ENCODE results near the gene SLC25A6.

SLC25A6 gene

DNA sequence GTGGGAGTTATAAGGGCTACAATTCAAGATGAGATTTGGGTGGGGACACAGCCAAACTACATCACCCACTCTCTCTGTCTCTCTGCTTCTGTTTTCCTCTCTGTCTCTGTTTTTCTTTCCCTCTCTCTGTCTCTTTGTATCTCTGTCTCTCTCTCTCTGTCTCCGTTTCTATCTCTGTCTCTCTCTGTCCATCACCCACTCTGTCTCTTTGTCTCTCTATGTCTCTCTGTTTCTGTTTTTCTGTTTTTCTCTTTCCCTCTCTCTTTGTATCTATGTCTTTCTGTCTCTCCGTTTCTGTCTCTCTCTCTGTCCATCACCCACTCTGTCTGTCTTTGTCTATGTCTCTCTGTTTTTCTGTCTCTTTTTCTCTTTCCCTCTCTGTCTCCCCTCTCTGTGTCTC lies 30.0 kb downstream of the SLC25A6 start:
- Histone ChIP-seq H3K18ac (ENCODE audit: low read length) (no peak overlapping the region), H3K79me1 (ENCODE audit: low read length) (no peaks in the 10 kb centered on the region), H4K91ac (ENCODE audit: low read depth, low read length) (no peak overlapping the region), H3K9ac (ENCODE audit: low read length) (no peak overlapping the region), H3K79me2 (ENCODE audit: control insufficient read depth, insufficient read depth, low read length, poor library complexity) (no peaks in the 10 kb centered on the region), H4K8ac (ENCODE audit: low read depth, low read length) (no peak overlapping the region), H2AK5ac (ENCODE audit: low read length) (no peak overlapping the region), H3K27ac (ENCODE audit: low read depth, low read length) (no peak overlapping the region), H3K4me3 (ENCODE audit: low read depth, low read length) (no peak overlapping the region), H3K14ac (ENCODE audit: low read length) (no peak overlapping the region), H2BK12ac (ENCODE audit: low read length) (no peak overlapping the region), H2BK120ac (ENCODE audit: insufficient read depth, low read length, poor library complexity) (no peak overlapping the region), H3K4me2 (ENCODE audit: low read length) (no peak overlapping the region), H3K36me3 (ENCODE audit: control insufficient read depth in 1 of 2, insufficient read depth in 2 of 2, low read length in 2 of 2) (no peaks in the 10 kb centered on the region), H3K9me3 (ENCODE audit: insufficient read depth, low read depth, low read length) (peaks cover 3% of the 10 kb centered on the region), H3K4me1 (ENCODE audit: control insufficient read depth in 1 of 2, insufficient read depth in 2 of 2, low read length in 2 of 2) (no peaks in the 10 kb centered on the region), H3K27me3 (ENCODE audit: insufficient read depth, low read length) (no peaks in the 10 kb centered on the region), H3K4ac (ENCODE audit: low read depth, low read length) (no peak overlapping the region), H4K12ac (ENCODE audit: low read depth, low read length) (no peak overlapping the region), H2AFZ (ENCODE audit: insufficient read depth, low read length, poor library complexity) (no peak overlapping the region), H3K23ac (ENCODE audit: low read length) (no peak overlapping the region), H2BK5ac (ENCODE audit: low read depth, low read length, poor library complexity) (no peak overlapping the region)
- no CpG with 5 or more reads among the region's 2 CpGs for WGBS (ENCODE audit: extremely low coverage, insufficient coverage, insufficient read length)
- DNase-seq: no peak

DNA sequence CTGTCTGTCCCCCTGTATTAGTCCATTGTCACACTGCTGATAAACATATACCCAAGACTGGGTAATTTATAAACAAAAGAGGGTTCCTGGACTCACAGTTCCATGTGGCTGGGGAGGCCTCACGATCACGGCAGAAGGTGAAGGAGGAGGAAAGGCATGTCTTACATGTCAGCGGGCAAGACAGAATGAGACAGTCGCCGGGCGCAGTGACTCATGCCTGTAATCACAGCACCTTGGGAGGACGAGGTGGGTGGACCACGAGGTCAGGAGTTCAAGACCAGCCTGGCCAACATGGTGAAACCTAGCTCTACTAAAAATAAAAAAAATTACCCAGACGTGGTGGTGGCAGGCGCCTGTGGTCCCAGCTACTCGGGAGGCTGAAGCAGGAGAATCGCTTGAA lies 30.6 kb downstream of the SLC25A6 start:
- DNase-seq: no peak
- H3K79me2 ChIP-seq (ENCODE audit: control insufficient read depth, insufficient read depth, low read length, poor library complexity): no peaks in the 10 kb centered on the region
- no peak overlapping the region for H2BK12ac ChIP-seq (ENCODE audit: low read length)
- no peak overlapping the region for H3K4me3 ChIP-seq (ENCODE audit: low read depth, low read length)
- H3K23ac ChIP-seq (ENCODE audit: low read length): no peak overlapping the region
- no peak overlapping the region for H3K27ac ChIP-seq (ENCODE audit: low read depth, low read length)
- no peak overlapping the region for H4K91ac ChIP-seq (ENCODE audit: low read depth, low read length)
- H2BK120ac ChIP-seq (ENCODE audit: insufficient read depth, low read length, poor library complexity): no peak overlapping the region
- H3K18ac ChIP-seq (ENCODE audit: low read length): no peak overlapping the region
- H3K4ac ChIP-seq (ENCODE audit: low read depth, low read length): no peak overlapping the region
- no peak overlapping the region for H3K4me2 ChIP-seq (ENCODE audit: low read length)
- no peak overlapping the region for H2AK5ac ChIP-seq (ENCODE audit: low read length)
- no CpG with 5 or more reads among the region's 12 CpGs for WGBS (ENCODE audit: extremely low coverage, insufficient coverage, insufficient read length)
- no peaks in the 10 kb centered on the region for H3K27me3 ChIP-seq (ENCODE audit: insufficient read depth, low read length)
- H4K12ac ChIP-seq (ENCODE audit: low read depth, low read length): no peak overlapping the region
- no peak overlapping the region for H3K9ac ChIP-seq (ENCODE audit: low read length)
- no peak overlapping the region for H3K14ac ChIP-seq (ENCODE audit: low read length)
- no peak overlapping the region for H2AFZ ChIP-seq (ENCODE audit: insufficient read depth, low read length, poor library complexity)
- H3K79me1 ChIP-seq (ENCODE audit: low read length): no peaks in the 10 kb centered on the region
- H2BK5ac ChIP-seq (ENCODE audit: low read depth, low read length, poor library complexity): no peak overlapping the region
- peaks cover 3% of the 10 kb centered on the region for H3K9me3 ChIP-seq (ENCODE audit: insufficient read depth, low read depth, low read length)
- H3K36me3 ChIP-seq (ENCODE audit: control insufficient read depth in 1 of 2, insufficient read depth in 2 of 2, low read length in 2 of 2): no peaks in the 10 kb centered on the region
- no peak overlapping the region for H4K8ac ChIP-seq (ENCODE audit: low read depth, low read length)
- no peaks in the 10 kb centered on the region for H3K4me1 ChIP-seq (ENCODE audit: control insufficient read depth in 1 of 2, insufficient read depth in 2 of 2, low read length in 2 of 2)

DNA sequence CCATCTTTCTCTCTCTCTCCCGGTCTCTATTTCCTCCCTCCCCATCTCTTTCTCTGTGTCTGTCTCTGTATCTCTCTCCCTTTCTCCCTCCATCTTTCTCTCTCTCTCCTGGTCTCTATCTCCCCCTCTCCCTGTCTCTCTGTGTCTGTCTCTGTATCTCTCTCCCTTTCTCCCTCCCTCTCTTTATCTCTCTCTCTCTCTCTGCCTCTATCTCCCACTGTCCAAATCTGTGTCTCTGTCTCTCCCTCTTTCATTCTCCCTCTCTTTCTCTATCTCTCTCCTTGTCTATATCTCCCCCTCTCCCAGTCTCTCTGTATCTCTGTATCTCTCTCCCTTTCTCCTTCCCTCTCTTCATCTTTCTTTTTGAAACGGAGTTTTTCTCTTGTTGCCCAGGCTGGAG lies 31.7 kb downstream of the SLC25A6 start:
- Histone ChIP-seq H3K36me3 (ENCODE audit: control insufficient read depth in 1 of 2, insufficient read depth in 2 of 2, low read length in 2 of 2) (no peaks in the 10 kb centered on the region), H2AFZ (ENCODE audit: insufficient read depth, low read length, poor library complexity) (no peak overlapping the region), H2BK5ac (ENCODE audit: low read depth, low read length, poor library complexity) (no peak overlapping the region), H3K4me3 (ENCODE audit: low read depth, low read length) (no peak overlapping the region), H2BK120ac (ENCODE audit: insufficient read depth, low read length, poor library complexity) (no peak overlapping the region), H3K79me1 (ENCODE audit: low read length) (no peaks in the 10 kb centered on the region), H4K12ac (ENCODE audit: low read depth, low read length) (no peak overlapping the region), H4K8ac (ENCODE audit: low read depth, low read length) (no peak overlapping the region), H3K4ac (ENCODE audit: low read depth, low read length) (no peak overlapping the region), H3K9ac (ENCODE audit: low read length) (no peak overlapping the region), H3K4me1 (ENCODE audit: control insufficient read depth in 1 of 2, insufficient read depth in 2 of 2, low read length in 2 of 2) (peaks cover 5% of the 10 kb centered on the region in 2 experiments), H3K18ac (ENCODE audit: low read length) (no peak overlapping the region), H2AK5ac (ENCODE audit: low read length) (no peak overlapping the region), H3K27ac (ENCODE audit: low read depth, low read length) (no peak overlapping the region), H3K4me2 (ENCODE audit: low read length) (no peak overlapping the region), H3K9me3 (ENCODE audit: insufficient read depth, low read depth, low read length) (peaks cover 3% of the 10 kb centered on the region), H3K27me3 (ENCODE audit: insufficient read depth, low read length) (no peaks in the 10 kb centered on the region), H3K23ac (ENCODE audit: low read length) (no peak overlapping the region), H3K79me2 (ENCODE audit: control insufficient read depth, insufficient read depth, low read length, poor library complexity) (no peaks in the 10 kb centered on the region), H4K91ac (ENCODE audit: low read depth, low read length) (no peak overlapping the region), H2BK12ac (ENCODE audit: low read length) (no peak overlapping the region), H3K14ac (ENCODE audit: low read length) (no peak overlapping the region)
- WGBS (ENCODE audit: extremely low coverage, insufficient coverage, insufficient read length): no CpG with 5 or more reads among the region's 2 CpGs
- no peak for DNase-seq

GRCh38 chrX:1359477-1359873 lies 32.4 kb downstream of the SLC25A6 start:
- no peak overlapping the region for H2AFZ ChIP-seq (ENCODE audit: insufficient read depth, low read length, poor library complexity)
- peaks cover 3% of the 10 kb centered on the region for H3K9me3 ChIP-seq (ENCODE audit: insufficient read depth, low read depth, low read length)
- H3K18ac ChIP-seq (ENCODE audit: low read length): no peak overlapping the region
- no peak overlapping the region for H2AK5ac ChIP-seq (ENCODE audit: low read length)
- DNase-seq: no peak
- no peaks in the 10 kb centered on the region for H3K79me2 ChIP-seq (ENCODE audit: control insufficient read depth, insufficient read depth, low read length, poor library complexity)
- no peak overlapping the region for H3K4me2 ChIP-seq (ENCODE audit: low read length)
- no peak overlapping the region for H3K23ac ChIP-seq (ENCODE audit: low read length)
- no CpG with 5 or more reads among the region's 4 CpGs for WGBS (ENCODE audit: extremely low coverage, insufficient coverage, insufficient read length)
- H2BK12ac ChIP-seq (ENCODE audit: low read length): no peak overlapping the region
- H3K4me1 ChIP-seq (ENCODE audit: control insufficient read depth in 1 of 2, insufficient read depth in 2 of 2, low read length in 2 of 2): peaks cover 5% of the 10 kb centered on the region in 2 experiments
- H3K4ac ChIP-seq (ENCODE audit: low read depth, low read length): no peak overlapping the region
- H4K12ac ChIP-seq (ENCODE audit: low read depth, low read length): no peak overlapping the region
- no peak overlapping the region for H4K8ac ChIP-seq (ENCODE audit: low read depth, low read length)
- no peak overlapping the region for H2BK120ac ChIP-seq (ENCODE audit: insufficient read depth, low read length, poor library complexity)
- no peak overlapping the region for H2BK5ac ChIP-seq (ENCODE audit: low read depth, low read length, poor library complexity)
- no peak overlapping the region for H4K91ac ChIP-seq (ENCODE audit: low read depth, low read length)
- H3K14ac ChIP-seq (ENCODE audit: low read length): no peak overlapping the region
- H3K4me3 ChIP-seq (ENCODE audit: low read depth, low read length): no peak overlapping the region
- no peak overlapping the region for H3K9ac ChIP-seq (ENCODE audit: low read length)
- no peaks in the 10 kb centered on the region for H3K27me3 ChIP-seq (ENCODE audit: insufficient read depth, low read length)
- no peaks in the 10 kb centered on the region for H3K79me1 ChIP-seq (ENCODE audit: low read length)
- H3K36me3 ChIP-seq (ENCODE audit: control insufficient read depth in 1 of 2, insufficient read depth in 2 of 2, low read length in 2 of 2): no peaks in the 10 kb centered on the region
- H3K27ac ChIP-seq (ENCODE audit: low read depth, low read length): no peak overlapping the region

All from trophoblast cell (in vitro differentiated cells and primary cell).